ENCODE results near the gene EEFSEC. TPM values are rescaled to one million over a fixed set of nuclear protein-coding genes. Genes with fewer than 3 reads are reported as not detected.

The EEFSEC gene
- total RNA-seq, 2 experiments from 2014 or later: 19.4 to 19.7 TPM

DNA sequence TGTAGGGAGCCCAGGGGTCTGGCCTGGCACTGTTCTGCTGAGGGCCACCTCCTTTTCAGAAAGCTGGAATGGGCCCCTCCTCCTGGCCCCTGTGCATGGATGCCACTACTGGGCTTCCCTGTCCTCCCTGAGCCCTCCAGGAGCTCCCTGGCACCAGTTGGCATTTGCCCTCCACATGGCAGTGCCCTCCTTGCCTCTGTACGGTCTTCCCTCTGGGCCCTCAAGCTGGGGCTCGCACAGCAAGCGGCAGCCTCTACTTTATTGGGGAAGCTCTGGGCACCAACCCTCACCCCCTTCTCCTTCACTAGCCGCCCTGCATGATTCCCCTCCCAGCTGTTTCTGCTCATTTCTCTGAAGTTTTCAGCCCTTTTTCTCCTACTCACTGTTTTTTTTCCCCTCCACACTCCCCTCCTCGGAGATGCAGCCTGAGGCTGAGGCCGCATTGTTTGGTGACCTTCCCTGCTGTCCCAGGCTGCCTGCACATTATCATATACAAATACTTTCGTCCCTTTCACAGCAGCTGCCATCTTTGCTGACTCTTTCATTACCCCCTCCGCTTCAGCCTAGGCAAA lies 127.3 kb downstream of the EEFSEC start:
- Mint-ChIP-seq H3K4me1 (no peaks in the 10 kb centered on the region), H3K9me3 (ENCODE audit: low read depth) (no peaks in the 10 kb centered on the region), H3K27ac (no peak overlapping the region), H3K4me3 (no peak overlapping the region), H3K36me3 (no peaks in the 10 kb centered on the region), H3K27me3 (no peaks in the 10 kb centered on the region)
- peak; percentile 12 for DNase-seq
- ATAC-seq: no peak
- CTCF ChIA-PET: no interaction called here

DNA sequence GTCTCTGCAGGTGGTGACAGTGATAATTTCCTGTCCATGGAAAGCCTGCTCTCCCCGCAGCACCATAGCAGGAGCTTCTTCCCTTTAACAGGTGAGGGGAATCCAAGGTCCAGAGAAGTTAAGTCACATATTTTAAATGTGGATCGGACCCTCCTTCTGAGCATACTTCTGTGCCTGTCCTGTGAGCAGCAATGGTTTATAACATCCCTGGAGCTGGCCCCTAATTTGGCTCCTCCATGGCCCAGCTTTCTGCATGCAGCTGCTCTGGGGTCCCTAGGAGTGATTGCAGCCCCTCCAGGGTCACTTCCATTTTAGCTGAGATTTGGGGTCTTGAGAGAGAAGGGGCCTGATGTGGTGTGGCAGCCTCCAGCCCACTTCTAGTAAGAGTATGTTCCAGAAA lies 127.8 kb downstream of the EEFSEC start:
- CTCF ChIA-PET: no interaction called here
- Mint-ChIP-seq H3K36me3 (no peaks in the 10 kb centered on the region), H3K9me3 (ENCODE audit: low read depth) (no peaks in the 10 kb centered on the region), H3K27ac (no peak overlapping the region), H3K27me3 (no peaks in the 10 kb centered on the region), H3K4me3 (no peak overlapping the region), H3K4me1 (no peaks in the 10 kb centered on the region)
- ATAC-seq (no peak), DNase-seq (no peak)

GRCh38 chr3:128281461-128282367 lies 128.4 kb downstream of the EEFSEC start:
- no peaks in the 10 kb centered on the region for H3K27me3 Mint-ChIP-seq
- no peak overlapping the region for H3K4me3 Mint-ChIP-seq
- no peaks in the 10 kb centered on the region for H3K36me3 Mint-ChIP-seq
- no peaks in the 10 kb centered on the region for H3K9me3 Mint-ChIP-seq (ENCODE audit: low read depth)
- CTCF ChIA-PET: no interaction called here
- DNase-seq (peak; percentile 25), ATAC-seq (no peak)
- no peak overlapping the region for H3K27ac Mint-ChIP-seq
- no peaks in the 10 kb centered on the region for H3K4me1 Mint-ChIP-seq

DNA sequence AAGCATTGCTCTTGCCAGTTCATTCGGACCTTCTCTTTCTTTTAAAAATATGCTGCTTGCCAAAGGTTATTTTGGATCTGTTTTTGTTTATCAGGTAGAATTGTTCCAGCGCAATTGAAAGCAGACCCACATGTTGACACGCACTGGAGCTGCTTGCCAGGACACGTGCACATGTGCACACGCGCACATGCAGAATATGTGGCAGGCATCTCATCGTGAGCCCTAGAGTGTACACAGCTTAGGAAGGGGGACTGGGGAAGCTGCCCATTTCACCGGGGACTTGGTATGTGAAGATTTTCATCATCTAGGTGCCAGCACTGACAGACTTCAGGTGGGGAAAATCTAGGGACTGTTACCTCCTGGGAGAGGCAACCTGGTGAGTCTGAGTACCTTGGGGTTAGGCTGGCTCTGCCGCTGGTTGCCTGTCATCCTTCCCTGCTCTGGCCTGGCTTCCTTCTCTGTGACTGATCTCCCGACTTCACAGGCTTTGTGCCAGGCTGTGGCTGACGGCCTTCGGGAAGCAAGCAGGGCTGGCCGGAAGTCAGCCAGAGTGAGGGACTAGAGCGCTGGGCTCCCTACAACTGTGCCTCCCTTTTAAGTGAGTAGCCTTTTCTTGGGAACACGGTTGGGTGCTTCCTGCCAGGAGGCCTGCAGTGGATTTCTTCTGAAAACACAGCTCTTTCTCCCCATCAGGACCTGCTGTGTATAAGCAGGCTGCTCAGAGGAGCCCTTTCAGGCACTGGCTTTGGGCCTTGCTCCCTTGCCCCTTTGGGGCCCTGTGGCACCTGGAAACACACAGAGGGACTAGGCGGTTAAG lies 129.3 kb downstream of the EEFSEC start:
- no peaks in the 10 kb centered on the region for H3K4me1 Mint-ChIP-seq
- ATAC-seq (no peak), DNase-seq (peak; percentile 16)
- CTCF ChIA-PET: no interaction called here
- H3K4me3 Mint-ChIP-seq: no peak overlapping the region
- no peaks in the 10 kb centered on the region for H3K27me3 Mint-ChIP-seq
- no peak overlapping the region for H3K27ac Mint-ChIP-seq
- no peaks in the 10 kb centered on the region for H3K9me3 Mint-ChIP-seq (ENCODE audit: low read depth)
- H3K36me3 Mint-ChIP-seq: no peaks in the 10 kb centered on the region

GRCh38 chr3:128283421-128283820 lies 130.1 kb downstream of the EEFSEC start:
- CTCF ChIA-PET: no interaction called here
- H3K27me3 Mint-ChIP-seq: no peaks in the 10 kb centered on the region
- DNase-seq (peak; percentile 30), ATAC-seq (no peak)
- H3K27ac Mint-ChIP-seq: no peak overlapping the region
- H3K9me3 Mint-ChIP-seq (ENCODE audit: low read depth): no peaks in the 10 kb centered on the region
- H3K4me1 Mint-ChIP-seq: no peaks in the 10 kb centered on the region
- peaks cover 4% of the 10 kb centered on the region for H3K36me3 Mint-ChIP-seq
- H3K4me3 Mint-ChIP-seq: no peak overlapping the region

DNA sequence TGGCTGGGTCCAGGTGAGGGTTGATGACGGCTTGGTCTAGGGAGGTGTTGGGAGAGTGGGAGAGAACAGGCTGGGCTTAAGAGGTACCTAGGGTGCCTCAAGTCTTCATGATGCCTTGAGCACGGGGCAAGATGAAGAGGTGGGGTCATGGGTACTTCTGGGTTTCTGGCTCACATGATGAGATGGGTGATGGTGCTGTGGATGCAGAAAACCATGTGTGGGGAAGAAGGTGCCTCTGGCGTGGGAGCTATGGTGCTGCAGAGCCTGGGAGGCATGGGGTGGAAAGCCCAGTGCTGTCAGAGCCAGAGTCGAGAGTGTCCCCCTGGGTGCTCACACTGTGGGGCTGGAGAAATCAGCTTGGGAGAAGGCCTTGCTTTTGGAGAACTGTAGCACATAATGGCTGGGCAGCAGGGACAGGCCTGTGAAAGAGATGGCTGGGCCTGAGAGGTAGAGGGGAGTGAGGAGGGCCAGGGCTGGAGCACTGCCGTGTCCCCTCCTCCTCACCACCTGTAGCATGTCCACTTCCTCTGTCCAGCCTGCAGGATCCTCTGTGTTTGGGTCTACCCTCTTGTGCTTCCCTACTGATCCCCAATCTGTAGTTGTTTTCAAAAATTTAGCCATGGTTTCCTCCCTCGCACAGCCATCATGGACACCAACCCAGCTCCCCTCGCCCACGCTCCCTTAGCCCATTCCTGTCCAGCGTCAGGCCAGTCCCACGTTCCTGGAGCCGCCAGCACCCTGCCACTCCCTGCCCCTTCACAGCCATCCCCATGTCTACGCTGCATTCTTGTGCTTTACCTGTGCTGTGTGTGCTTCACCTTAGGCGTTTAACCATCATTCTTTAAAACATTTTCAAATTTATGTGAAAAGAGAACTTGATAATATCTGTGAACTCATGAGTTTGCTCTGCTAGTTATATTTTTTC lies 132.0 kb downstream of the EEFSEC start:
- ATAC-seq (no peak), DNase-seq (peak; percentile 16)
- H3K27ac Mint-ChIP-seq: no peak overlapping the region
- H3K27me3 Mint-ChIP-seq: no peaks in the 10 kb centered on the region
- H3K4me1 Mint-ChIP-seq: no peaks in the 10 kb centered on the region
- CTCF ChIA-PET: interaction anchor here (1.0 to 1.5 kb wide), 2 partner anchors 13 to 31 kb away, joined by 3 read pairs; no protein-coding TSS in a partner anchor
- no peaks in the 10 kb centered on the region for H3K9me3 Mint-ChIP-seq (ENCODE audit: low read depth)
- no peak overlapping the region for H3K4me3 Mint-ChIP-seq
- peaks cover 11% of the 10 kb centered on the region for H3K36me3 Mint-ChIP-seq

DNA sequence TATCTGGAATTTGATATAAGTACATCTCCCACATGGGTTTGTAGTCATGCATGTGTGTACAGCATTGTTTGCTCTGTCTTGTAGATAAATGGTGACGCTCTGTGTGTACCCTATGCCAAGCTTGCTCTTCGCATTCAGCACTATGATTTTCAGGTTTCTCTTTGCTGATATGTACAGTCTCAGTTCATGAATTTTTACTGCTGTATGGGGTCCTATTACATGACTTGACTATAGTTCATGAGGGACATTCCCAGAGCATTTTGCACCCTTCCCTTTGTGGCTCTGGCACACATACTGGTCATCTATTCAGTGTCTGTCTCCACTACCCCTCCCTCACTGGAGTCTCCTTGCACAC lies 132.7 kb downstream of the EEFSEC start:
- DNase-seq (no peak), ATAC-seq (no peak)
- no peaks in the 10 kb centered on the region for H3K9me3 Mint-ChIP-seq (ENCODE audit: low read depth)
- no peaks in the 10 kb centered on the region for H3K27me3 Mint-ChIP-seq
- CTCF ChIA-PET: interaction anchor here (1.5 kb wide), 1 partner anchor 12 kb away, joined by 3 read pairs; no protein-coding TSS in a partner anchor
- no peak overlapping the region for H3K4me3 Mint-ChIP-seq
- H3K4me1 Mint-ChIP-seq: no peaks in the 10 kb centered on the region
- no peak overlapping the region for H3K27ac Mint-ChIP-seq
- H3K36me3 Mint-ChIP-seq: peaks cover 15% of the 10 kb centered on the region

- no peak for DNase-seq
- no peaks in the 10 kb centered on the region for H3K4me1 Mint-ChIP-seq
- no peaks in the 10 kb centered on the region for H3K27me3 Mint-ChIP-seq
- ATAC-seq: no peak
- H3K27ac Mint-ChIP-seq: no peak overlapping the region
- CTCF ChIA-PET: interaction anchor here (1.5 kb wide), 1 partner anchor 11 kb away, joined by 3 read pairs; no protein-coding TSS in a partner anchor
- no peak overlapping the region for H3K4me3 Mint-ChIP-seq
- no peaks in the 10 kb centered on the region for H3K9me3 Mint-ChIP-seq (ENCODE audit: low read depth)
- peaks cover 20% of the 10 kb centered on the region for H3K36me3 Mint-ChIP-seq
Observed at GRCh38 chr3:128286691-128287090, 133.4 kb downstream of the EEFSEC start.

- no peaks in the 10 kb centered on the region for H3K4me1 Mint-ChIP-seq
- no peaks in the 10 kb centered on the region for H3K9me3 Mint-ChIP-seq (ENCODE audit: low read depth)
- H3K36me3 Mint-ChIP-seq: peaks cover 20% of the 10 kb centered on the region
- no peak overlapping the region for H3K4me3 Mint-ChIP-seq
- CTCF ChIA-PET: no interaction called here
- ATAC-seq (no peak), DNase-seq (peak; percentile 25)
- H3K27ac Mint-ChIP-seq: no peak overlapping the region
- H3K27me3 Mint-ChIP-seq: no peaks in the 10 kb centered on the region
Observed at GRCh38 chr3:128287216-128287615, 133.9 kb downstream of the EEFSEC start.

DNA sequence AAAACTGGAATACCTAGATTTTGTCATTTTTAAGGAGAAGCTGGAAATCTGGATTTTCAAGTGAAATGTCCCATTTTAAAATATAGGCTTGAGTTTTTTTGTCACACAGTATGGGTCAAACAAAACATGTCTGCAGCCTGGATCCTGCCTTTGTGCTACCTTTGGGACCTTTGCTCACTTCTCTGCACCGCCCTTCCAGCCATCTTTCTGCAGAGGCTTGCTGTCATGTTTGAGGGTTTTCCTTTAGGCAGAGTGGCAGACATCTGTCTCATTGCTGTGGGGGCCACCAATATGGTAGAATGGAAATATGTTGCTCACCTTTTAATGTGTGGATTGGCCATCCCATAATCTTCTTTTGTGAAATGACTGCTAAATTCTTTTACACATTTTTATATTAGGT lies 136.3 kb downstream of the EEFSEC start:
- peaks cover 4% of the 10 kb centered on the region for H3K4me1 Mint-ChIP-seq
- no peak for DNase-seq
- no peak for ATAC-seq
- H3K27ac Mint-ChIP-seq: no peak overlapping the region
- peaks cover 23% of the 10 kb centered on the region for H3K36me3 Mint-ChIP-seq
- H3K9me3 Mint-ChIP-seq (ENCODE audit: low read depth): no peaks in the 10 kb centered on the region
- H3K4me3 Mint-ChIP-seq: no peak overlapping the region
- H3K27me3 Mint-ChIP-seq: no peaks in the 10 kb centered on the region
- CTCF ChIA-PET: interaction anchor here (1.4 kb wide), 1 partner anchor 15 kb away, joined by 4 read pairs; no protein-coding TSS in a partner anchor

DNA sequence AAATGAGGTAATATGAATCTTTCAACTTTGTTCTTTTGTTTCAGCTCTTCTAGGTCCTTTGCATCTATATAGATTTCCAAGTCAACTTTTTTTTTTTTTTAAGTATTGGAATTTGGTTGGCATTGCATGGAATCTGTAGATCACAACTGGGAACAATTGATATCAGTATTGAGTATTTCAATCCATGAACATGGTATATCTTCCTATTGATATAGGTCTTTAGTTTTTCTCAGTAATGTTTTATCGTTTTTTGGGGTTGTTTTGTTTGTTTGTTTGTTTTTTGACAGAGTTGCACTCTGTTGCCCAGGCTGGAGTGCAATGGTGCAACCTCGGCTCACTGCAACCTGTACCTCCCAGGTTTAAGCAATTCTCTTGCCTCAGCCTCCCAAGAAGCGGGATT lies 137.2 kb downstream of the EEFSEC start:
- Mint-ChIP-seq H3K9me3 (ENCODE audit: low read depth) (no peaks in the 10 kb centered on the region), H3K36me3 (peaks cover 23% of the 10 kb centered on the region), H3K4me1 (peaks cover 10% of the 10 kb centered on the region), H3K4me3 (no peak overlapping the region), H3K27ac (no peak overlapping the region), H3K27me3 (no peaks in the 10 kb centered on the region)
- ATAC-seq (no peak), DNase-seq (no peak)
- CTCF ChIA-PET: no interaction called here

- H3K4me3 Mint-ChIP-seq: no peak overlapping the region
- peak; percentile 31 for DNase-seq
Observed at GRCh38 chr3:128293930-128294329, 140.6 kb downstream of the EEFSEC start.

More at GRCh38 chr3:128293930-128294329, 140.6 kb downstream of the EEFSEC start:
- no peaks in the 10 kb centered on the region for H3K27me3 Mint-ChIP-seq
- CTCF ChIA-PET: interaction anchor here (0.7 kb wide), 1 partner anchor 93 kb away, joined by 3 read pairs; no protein-coding TSS in a partner anchor
- H3K36me3 Mint-ChIP-seq: peaks cover 23% of the 10 kb centered on the region
- no peaks in the 10 kb centered on the region for H3K9me3 Mint-ChIP-seq (ENCODE audit: low read depth)
- H3K27ac Mint-ChIP-seq: no peak overlapping the region
- no peak for ATAC-seq
- peaks cover 11% of the 10 kb centered on the region for H3K4me1 Mint-ChIP-seq

Data from activated CD8-positive, alpha-beta memory T cell treated with anti-CD3 and anti-CD28 coated beads, Interleukin-2, amount 10 ng/mL, durations not matched to agents 7 days and 5 days (primary cell).